Fibroblast of lung (primary cell): Measurements from ENCODE around the gene NHLH2.

ENCODE experiments used
- CTCF ChIP-seq, 2 donors: IDR thresholded peaks in 1 of 2; conservative IDR thresholded peaks in 1 of 2; 1 replicate in 1 of 2; 2 replicates in 1 of 2; pipeline ENCODE4 v1.5.1; 2011 to 2012; ENCODE audit warnings: low read length in 2 of 2, control low read depth in 1 of 2, inconsistent platforms in 1 of 2, low read depth in 1 of 2, mild to moderate bottlenecking in 1 of 2
- EZH2 ChIP-seq: IDR thresholded peaks from 2 replicates; pipeline ENCODE4 v1.5.1; 2012; ENCODE audit warnings: low read length, control low read depth, mild to moderate bottlenecking; ENCODE audit errors: missing control alignments

GRCh38 chr1:115833856-115834255 lies 7.1 kb downstream of the NHLH2 start:
- TF ChIP-seq CTCF (conservative IDR thresholded peaks at IDR 0.05 in 1 of 2, IDR thresholded peaks at IDR 0.05 in 1 of 2; ENCODE audit: low read depth in 1 of 2, low read length in 2 of 2) (no peak), EZH2 (no peak)
